HG02938 (cell line): ENCODE data around the gene ZNF506.
"Not testable (repeated sequence)": the region's sequence is repeated elsewhere in the genome, so short reads cannot be mapped to it uniquely, and the experiment has no call there.

Source experiments
- ATAC-seq: cut with Tn5 transposase; IDR thresholded peaks from one replicate; pipeline ENCODE4 v1.9.1; 2021; ENCODE audit warnings: mild to moderate bottlenecking, moderate library complexity; ENCODE audit not compliant: unreplicated experiment

The ZNF506 gene

DNA sequence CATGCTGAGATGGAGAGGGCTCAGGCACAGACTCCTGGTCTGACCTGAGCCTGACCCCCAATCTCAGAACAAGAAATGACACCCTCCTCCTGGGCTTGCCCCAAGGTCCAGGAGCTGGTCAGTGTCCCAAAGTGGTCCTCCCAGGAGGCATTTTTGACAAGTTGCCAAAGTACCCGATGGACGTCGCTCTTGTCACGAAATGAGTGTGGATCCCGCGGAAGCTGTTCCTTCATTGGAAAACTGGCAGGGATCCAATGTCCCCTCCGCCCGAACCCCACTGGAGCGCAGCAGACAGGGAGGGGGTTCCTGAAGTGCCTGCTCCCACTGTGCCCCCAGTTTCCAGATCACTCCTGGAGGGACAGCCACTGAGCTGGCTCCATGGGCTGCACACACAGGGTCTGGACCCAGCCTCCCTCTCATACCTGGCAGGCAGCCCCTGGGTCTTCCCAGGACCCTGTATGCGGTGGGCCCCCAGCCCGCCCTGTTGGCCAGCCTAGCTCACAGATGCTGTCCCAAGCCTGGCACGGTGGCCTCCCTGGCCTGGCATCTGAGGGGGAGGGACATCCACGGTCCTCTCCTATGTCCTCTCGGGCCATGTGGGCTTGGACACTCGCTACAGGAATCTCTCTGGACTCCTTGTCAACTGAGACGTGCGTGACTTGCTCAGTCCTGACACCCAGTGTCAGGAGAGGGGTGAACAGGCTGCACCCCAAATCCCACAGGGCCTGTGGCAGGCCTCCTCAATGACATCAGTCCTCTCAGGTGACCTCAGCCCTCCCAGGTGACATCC, 75.9 kb downstream of the ZNF506 start:
- ATAC-seq: no peak

- no peak for ATAC-seq
Measured at GRCh38 chr19:19744641-19745040, 76.9 kb downstream of the ZNF506 start.

DNA sequence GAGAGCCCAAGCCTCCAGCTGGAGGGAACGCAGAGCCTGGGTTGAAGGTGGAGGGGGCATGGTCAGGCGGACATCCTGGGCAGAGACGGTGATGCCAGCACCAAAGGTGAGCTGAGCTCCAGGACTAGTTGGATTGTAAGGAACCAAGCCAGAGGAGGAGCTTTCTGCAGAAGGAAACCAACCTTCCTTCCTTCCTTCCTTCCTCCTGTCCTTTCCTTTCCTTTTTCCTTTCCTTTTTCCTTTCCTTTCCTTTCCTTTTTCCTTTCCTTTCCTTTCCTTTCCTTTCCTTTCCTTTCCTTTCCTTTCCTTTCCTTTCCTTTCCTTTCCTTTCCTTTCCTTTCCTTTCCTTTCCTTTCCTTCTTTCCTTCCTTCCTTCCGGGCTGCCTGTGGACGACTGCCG, 77.6 kb downstream of the ZNF506 start:
- not testable (repeated sequence) for ATAC-seq

DNA sequence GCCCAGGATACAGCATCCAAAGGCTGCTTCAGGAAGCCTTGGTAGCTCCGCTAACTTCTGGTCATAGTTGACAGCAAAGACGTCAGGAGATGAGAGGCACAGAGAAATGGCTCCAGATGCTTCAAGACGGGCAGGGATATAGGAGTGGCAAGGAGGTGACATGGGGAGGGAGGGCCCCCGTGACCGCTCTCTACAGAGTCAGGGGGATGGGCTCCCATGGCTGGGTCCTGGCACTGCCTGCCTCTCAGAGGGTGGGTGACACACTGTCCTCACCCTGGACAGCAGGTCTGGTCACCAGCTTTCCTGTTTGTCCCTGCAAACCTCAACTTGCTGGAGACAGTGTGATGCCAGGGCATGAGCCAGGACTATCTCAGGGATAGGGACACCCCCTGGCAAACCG, 78.4 kb downstream of the ZNF506 start:
- no peak for ATAC-seq

DNA sequence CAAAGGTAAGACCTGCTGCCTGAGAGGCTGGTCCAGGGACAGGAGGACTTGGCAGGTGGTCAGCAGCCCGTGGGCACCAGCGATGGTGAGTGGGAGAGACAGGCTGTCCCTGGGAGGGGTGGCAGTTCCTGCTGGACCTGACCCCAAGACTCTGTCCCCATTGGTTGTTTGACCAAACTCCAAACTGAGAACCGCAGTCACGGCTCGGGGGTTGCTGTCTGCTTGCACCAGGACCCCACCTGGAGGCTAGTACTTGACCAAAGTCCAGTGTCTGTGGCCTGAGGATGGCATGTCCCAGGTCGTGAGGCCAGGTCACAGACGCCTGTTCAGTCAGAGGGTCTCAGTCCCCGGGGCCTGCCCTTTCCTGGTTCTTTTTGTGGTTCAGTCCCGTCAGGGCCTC, 78.8 kb downstream of the ZNF506 start:
- no peak for ATAC-seq
